HG03060 (cell line): ENCODE results near the gene DIP2B.
"Not testable (repeated sequence)": the region's sequence is repeated elsewhere in the genome, so short reads cannot be mapped to it uniquely, and the experiment has no call there.

Source experiments
- ATAC-seq: cut with Tn5 transposase; IDR thresholded peaks from one replicate; pipeline ENCODE4 v1.9.1; 2021; ENCODE audit warnings: low read depth, moderate number of reproducible peaks; ENCODE audit not compliant: unreplicated experiment

DIP2B gene

DNA sequence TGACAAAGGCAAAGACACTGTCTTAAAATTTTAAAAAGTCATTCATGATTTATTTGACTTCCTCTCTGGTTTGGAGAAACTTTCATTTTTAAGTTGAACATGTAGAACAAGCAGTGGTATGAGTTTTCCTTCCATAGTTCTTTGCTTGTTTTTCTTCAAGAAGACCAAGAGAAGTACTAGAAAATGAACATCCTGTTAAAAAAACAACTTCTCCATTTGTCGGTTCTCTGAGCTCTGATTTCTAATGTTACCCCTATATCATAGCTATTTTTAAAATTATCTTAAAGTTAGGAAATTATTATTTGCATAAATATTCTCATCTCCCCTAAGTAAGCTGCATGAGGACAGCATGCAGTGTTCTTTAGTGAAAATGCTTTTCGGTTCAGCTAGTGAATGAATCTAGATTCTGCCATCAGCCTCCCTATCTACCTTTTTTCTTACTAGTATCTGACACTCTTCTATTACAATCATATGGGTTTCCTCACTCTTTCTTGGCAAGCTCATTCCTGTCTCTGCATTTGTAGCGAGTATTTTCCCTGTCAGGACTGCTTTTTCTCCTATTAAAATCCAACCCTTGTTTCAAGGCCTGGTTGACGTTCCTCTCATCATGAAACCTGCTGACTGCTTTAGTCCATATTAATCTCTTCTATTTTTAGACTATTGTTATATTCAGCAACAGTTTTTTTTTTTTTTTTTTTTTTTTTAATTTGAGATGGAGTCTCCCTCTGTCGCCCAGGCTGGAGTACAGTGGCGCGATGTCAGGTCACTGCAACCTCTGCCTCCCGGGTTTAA, 15.8 kb downstream of the DIP2B start:
- no peak for ATAC-seq

DNA sequence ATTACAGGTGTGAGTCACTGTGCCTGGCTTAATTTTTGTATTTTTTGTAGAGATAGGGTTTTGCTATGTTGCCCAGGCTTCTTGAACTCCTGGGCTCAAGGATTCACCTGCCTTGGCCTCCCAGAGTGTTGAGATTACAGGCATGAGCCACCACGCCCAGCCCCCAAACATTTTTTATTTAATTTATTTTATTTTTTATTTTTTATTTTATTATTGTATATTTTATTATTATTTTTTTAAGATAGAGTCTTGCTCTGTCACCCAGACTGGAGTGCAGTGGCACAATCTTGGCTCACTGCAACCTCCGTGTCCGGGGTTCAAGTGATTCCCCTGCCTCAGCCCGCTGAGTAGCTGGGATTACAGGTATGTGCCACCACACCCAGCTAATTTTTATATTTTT, 17.0 kb downstream of the DIP2B start:
- ATAC-seq: not testable (repeated sequence)

DNA sequence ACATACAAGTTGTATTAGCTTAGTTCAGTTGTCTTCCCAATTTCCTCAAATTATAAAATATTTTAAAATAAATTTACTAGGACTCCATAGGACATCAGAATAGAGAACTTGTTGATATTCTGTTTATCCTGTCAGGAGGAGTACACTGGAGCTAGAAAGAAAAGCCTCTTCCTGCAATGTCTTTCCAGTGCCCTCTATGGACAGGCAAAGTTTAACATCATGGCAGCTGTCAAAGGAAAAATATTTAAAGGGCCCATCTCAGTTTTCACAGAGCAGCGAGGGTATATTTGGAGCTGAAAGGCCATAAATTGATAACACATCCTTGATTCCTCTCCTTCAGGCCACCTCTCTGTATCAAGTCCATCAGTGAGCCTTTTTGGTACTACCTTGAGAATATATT, 19.0 kb downstream of the DIP2B start:
- ATAC-seq: no peak

DNA sequence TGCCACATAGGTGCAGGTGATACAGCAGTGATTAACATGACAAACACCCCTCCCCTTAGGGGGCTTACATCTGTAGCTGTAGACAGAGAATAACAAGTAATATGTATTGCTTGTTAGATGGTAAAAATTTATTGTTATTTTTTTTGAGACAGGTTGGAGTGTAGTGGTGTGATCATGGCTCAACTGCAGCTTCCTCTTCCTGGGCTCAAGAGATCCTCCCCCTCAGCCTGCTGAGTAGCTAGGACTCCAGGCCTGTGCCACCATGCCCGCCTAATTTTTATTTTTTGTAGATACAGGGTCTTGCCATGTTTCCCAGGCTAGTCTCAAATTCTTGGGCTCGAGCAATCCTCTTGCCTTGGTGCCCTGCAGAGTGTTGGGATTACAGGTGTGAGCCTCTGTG, 19.8 kb downstream of the DIP2B start:
- ATAC-seq: no peak

DNA sequence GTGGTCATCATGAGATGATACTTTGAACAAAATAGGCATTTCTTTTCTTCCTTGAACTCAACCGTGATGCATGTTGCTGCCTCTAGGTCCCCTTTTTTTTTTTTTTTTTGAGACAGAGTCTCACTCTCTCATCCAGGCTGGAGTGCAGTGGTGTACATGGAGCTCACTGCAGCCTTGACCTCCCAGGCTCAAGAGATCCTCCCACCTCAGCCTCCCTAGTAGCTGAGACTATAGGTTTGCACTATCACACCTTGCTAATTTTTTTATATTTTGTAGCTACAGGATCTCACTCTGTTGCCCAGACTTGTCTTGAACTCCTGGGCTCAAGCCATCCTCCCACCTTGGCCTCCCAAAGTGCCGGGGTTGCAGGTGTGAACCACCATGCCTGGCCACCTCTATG, 20.6 kb downstream of the DIP2B start:
- no peak for ATAC-seq

DNA sequence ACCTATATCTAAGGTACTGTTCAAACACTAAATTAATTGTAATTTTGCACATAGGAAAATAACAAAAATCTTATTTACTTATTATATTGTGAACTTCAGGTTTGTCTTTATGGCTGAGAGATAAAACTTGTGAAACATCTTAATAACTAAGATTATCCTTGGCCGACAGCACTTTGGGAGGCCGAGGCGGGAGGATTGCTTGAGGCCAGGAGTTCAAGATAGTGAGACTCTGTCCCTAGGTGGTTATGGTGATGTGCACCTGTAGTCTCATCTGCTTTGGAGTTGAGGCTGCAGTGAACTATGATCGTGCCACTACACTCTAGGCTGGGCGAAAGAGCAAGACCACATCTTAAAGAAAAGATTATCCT, 22.6 kb downstream of the DIP2B start:
- no peak for ATAC-seq

DNA sequence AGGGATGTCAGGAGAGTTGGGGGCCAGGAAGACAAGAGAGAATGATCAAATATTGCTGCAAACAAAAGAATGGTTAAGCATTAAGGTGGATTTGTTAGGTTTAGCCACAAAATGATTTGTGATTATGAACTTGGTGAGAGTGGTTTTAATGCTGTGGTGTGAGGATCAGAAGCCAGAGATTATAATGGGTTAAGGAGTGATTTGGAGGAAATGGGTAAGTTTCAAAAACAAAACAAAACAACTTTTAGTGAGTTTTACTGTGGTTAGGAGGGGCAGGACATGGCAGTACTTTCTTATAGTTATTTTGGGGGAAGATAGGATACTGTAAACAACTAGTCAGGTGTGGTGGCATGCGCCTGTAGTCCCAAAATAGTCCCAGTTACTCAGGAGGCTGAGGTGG, 24.0 kb downstream of the DIP2B start:
- no peak for ATAC-seq

DNA sequence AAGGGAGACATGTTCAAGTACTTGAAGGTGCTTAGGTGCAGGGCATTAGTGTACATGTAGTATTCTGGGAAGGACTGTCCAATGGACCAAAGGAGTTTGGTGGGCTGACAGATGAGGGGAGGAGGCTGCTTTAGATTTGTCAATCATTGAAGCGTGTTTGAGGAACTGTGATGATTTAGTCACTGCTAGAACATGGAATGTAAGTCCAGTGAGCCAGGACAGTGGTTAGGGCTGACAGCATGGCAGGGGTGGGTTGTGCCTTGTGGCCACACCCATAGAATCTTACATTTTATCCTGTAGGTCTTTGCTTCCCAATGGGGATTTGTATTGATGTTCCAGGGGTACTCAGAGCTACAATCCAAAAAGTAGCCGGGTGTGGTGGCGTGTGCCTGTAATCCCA, 24.6 kb downstream of the DIP2B start:
- no peak for ATAC-seq

DNA sequence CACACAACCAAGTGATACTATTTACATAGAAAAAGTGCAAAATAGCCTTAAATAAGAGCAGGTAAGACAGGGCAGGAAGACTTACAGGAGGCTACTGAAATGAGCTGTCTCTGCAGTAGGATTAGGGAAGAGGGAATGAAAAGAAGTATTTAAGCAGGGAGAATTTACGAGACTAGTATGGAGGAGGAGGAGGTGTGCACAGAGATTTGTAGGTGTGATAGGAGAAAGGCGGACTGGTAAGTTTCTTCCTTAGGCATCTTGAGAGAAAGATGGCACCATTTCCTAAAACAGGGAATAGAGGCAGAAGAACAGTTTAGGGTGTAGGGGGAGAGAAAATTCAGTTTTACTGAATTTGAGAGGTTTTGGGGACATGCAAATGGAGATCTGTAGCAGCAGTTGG, 25.7 kb downstream of the DIP2B start:
- no peak for ATAC-seq

DNA sequence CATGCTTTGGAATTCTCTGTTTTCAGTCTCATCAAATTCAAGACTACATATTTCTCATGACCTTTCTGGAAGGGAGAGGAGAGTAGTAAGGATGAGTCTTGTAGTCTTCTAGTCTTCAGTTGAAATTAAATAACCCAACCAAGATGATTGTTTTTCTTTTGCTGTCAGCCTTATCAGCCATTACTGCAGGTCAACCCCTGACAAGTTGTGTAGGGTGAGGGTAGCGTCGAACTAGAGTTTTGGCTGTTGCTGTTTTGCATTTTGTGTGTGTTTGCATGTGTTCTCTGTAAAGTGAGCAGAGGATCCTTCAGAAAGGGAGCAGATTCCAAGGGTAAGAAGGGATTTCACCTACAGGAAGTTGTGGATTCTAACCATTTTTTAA, 28.4 kb downstream of the DIP2B start:
- no peak for ATAC-seq

DNA sequence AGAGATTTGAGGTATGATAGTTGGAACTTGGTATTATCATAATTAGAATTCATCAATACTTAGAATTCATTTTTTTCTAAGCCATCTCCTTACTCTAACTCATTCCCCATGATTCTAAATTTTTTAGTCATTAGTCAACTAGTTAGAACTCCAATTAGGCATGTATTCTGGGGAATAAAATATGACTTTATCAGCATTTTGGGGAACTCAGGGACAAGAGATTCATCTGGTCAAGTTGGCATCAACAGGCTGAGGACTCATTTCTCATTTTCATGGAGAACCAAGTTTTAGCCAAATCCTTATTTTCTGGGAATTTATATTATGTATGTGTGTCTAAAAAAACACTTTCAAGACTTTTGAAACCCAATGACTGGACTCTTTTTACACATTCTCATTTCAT, 29.2 kb downstream of the DIP2B start:
- ATAC-seq: no peak

DNA sequence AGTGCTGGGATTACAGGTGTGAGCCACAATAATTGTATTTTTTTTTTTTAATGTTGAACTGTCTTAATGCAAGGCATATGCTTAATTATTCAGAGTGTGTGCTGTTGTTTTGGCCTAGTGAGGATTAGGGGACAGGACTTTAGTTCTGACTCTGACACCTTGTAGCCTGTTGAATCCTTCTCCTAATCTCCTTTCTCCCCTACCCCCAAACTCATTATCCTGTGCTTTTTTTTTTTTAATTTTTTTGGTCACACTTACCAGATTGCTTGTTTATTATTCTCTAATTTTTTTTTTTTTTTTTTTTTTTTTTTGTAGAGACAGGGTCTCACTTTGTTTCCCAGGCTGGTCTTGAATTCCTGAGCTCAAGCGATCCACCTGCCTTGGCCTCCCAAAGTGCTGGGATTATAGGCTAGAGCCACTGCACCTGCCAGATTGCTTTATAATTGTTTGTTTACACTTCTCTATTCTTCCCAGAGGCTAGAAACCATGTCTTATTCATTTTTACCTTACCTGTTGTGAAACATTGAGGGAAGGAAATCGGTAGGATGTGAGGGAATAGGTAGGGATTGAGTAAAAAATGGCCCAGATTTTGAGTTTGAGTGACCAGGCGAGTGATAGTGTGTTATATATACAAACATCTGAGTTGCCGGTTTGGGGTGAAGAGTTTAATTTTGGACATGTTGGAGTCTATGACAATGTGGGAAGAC, 32.2 kb downstream of the DIP2B start:
- no peak for ATAC-seq

DNA sequence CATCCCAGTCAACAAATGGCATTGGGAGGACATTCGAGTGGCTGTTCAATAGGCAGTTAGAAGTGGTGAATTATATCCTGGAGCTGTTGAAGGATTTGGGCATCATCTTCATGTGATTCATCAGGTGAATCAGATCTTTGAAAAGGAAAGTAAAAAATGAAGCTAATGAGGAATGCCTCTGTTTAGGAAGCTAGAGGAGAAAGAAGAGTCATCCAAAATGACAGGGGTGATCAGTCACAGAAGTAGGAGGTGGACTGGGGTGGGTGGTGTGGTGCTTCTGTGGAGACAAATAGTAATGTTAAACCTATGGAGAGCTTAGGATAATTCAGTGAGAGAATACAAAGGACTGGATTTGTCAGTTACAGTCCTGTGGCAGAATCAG, 32.7 kb downstream of the DIP2B start:
- ATAC-seq: no peak

DNA sequence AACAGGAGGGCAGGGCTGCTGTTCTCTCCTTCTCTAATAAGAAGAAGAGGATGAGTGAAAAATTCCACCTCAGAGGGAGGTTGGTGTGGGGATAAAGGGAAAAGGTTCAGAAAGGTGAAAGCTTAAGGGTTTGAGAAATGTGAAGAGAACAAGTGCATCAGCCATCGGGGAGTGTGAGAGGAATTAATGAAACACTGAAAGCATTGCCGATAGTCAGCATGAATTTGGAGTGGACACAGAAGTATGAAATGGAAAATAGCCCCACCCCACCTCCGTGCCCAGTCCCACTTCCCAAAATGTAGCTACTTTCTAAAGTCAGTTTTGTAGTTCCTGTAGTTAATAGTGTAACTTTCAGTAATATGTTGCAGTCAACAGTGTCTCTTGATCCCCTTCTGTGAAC, 33.4 kb downstream of the DIP2B start:
- ATAC-seq: no peak

DNA sequence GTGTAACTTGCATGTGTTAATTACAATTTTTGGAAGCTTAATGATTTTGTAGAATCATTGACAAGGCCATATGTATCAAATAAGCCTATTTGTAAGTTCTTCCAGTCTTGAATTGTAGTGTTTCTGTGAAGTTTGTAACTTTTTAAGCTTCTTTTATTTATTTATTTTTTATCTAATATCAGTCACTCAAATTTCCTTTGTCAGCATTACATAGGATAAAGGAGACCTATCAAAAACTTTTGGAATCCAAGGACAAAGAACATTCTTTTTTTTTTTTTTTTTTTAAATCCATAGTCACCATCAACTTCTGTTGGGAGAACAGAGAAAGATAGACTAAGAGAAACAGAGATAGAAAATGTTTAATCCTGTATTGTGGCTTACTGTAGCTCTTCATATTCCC, 36.4 kb downstream of the DIP2B start:
- no peak for ATAC-seq

DNA sequence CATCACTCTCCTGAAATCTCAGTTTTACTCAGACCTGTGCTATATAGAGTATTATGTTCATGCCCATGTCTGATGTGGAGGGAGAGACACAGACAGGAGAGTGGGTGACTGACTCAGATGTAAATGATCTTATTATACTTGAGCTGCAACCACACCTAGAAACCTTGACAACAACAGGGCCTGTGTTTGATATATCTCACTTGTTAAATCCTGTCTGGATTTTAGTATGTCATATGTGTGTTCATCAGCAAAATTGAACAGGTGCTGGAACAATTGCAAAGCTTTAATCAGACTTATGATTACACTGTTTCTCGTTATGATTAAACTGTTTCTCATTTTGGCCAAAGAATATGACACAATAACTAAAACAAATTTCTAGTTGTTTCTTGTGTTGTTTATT, 37.7 kb downstream of the DIP2B start:
- ATAC-seq: no peak

DNA sequence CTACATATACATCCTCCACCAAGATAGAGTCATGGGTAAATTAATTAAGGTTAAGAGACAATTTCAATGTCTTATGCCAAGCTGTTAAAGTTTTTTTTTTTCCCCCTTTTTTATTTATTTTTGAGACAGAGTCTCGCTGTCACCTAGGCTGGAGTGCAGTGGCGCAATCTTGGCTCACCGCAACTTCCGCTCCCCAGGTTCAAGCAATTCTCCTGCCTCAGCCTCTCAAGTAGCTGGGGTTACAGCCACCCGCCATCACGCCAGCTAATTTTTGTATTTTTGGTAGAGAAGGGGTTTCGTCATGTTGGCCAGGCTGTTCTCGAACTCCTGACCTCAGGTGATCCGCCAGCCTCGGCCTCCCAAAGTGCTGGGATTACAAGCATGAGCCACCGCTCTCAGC, 38.4 kb downstream of the DIP2B start:
- ATAC-seq: not testable (repeated sequence)

DNA sequence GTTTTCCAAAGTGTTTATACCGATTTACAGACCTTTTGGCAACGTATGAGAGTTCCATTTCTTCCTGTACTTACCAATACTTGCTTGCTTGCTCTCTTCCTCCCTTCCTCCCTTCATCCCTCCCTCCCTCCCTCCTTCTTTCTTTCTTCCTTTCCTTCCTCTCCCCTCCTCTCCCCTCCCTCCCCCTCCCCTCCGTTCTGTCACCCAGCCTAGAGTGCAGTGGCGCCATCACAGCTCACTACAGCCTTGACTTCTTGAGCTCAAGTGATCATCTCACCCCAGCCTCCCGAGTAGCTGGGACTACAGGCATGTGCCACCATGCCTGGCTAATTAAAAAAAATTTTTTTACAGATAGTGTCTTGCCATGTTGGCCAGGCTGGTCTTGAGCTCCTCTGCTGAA, 40.4 kb downstream of the DIP2B start:
- no peak for ATAC-seq

DNA sequence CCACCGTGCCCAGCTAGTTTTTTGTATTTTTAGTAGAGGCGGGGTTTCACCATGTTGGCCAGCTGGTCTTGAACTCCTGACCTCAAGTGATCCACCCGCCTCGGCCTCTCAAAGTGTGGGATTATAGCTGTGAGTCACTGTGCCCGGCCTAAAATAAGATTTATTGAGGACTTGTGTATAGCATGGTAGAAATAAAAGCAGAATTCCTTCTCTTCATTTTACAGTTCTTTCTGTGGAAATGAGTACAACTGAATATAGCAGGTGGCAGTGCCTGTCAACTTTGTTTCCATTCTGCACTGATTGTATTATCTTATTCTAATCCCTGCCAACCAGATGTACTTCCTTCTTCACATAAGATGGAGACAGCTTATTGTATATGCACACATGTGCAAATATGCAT, 41.0 kb downstream of the DIP2B start:
- ATAC-seq: no peak

DNA sequence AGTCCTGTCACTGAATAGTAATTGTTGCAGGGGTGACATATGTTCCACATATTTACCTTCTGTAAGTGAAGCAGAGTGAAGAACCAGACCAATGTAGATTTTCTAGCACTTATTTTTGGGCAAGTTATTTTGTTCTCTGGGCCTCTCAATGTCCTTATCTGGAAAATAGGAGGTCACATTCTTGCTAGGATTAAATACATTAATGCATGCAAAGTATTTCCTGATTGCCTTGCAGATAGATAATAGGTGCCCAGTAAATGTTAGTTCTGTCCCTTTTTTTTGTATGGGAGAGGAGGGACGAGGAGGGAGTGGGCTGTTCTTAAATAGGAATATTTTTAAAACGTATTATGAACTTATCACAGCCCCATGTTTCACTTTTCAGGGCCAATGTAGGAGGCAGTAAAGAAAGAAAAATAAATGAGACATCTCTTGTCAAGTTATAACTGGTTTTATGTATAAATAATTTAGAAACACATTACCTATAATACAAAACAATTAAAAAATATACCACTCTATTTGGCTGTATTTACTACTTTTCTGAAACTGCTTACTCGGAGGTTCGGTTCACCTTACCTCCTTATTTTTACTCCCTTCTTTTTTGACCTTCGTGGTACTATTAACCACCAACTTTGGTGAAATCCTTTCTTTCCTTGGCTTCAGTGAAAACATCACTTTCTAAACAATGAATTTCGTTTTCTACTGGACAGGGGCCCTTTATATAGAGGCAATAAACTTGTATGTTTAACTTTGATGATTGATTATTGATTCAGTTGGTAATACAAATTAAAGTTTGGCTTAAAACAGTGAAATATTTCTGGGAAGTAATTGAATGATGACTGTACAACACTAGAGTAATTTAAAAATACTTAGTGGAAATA, 41.9 kb downstream of the DIP2B start:
- ATAC-seq: no peak

DNA sequence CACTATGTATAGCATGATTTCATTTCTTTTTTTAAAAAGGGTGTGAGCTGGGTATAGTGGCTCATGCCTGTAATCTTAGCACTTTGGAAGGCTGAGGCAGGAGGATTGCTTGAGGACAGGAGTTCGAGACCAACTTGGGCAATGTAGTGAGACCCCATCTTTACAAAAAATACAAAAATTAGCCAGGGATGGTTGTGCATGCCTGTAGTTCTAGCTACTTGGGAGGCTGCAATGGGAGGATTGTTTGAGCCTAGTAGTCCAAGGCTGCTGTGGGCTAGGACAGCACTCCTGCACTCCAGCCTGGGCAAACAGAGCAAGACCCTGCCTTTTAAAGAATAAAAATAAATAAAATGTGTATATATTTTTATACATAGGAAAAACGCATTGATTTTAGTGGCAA, 43.0 kb downstream of the DIP2B start:
- no peak for ATAC-seq
